Neuronal stem cell (in vitro differentiated cells): ENCODE measurements around the gene SIL1.
"Not testable (repeated sequence)": the region's sequence is repeated elsewhere in the genome, so short reads cannot be mapped to it uniquely, and the experiment has no call there.

Experiments
- DNase-seq: peaks from one replicate; pipeline ENCODE4 v3.0.0-alpha.2; 2013; ENCODE audit warnings: low spot score
- H2AFZ ChIP-seq: one replicate; pipeline ENCODE4 v1.6.1; 2013; ENCODE audit warnings: mild to moderate bottlenecking, low read length, inconsistent platforms
- H2AK5ac ChIP-seq: 2 replicates; pipeline ENCODE4 v1.6.1; 2013; ENCODE audit warnings: low read depth, mild to moderate bottlenecking, inconsistent platforms, low read length, moderate library complexity, mixed read lengths
- H2BK120ac ChIP-seq: 2 replicates; pipeline ENCODE4 v1.6.1; 2013; ENCODE audit warnings: low read depth, mild to moderate bottlenecking, inconsistent platforms, low read length, moderate library complexity, mixed read lengths
- H2BK12ac ChIP-seq: one replicate; pipeline ENCODE4 v1.6.1; 2013; ENCODE audit warnings: low read length, inconsistent platforms
- H2BK15ac ChIP-seq: 2 replicates; pipeline ENCODE4 v1.6.1; 2013; ENCODE audit warnings: mild to moderate bottlenecking, low read length, inconsistent platforms, mixed read lengths
- H2BK5ac ChIP-seq: one replicate; pipeline ENCODE4 v1.6.1; 2013; ENCODE audit warnings: inconsistent platforms, mild to moderate bottlenecking, low read length, moderate library complexity
- H3K14ac ChIP-seq: one replicate; pipeline ENCODE4 v1.6.1; 2013; ENCODE audit warnings: low read length, inconsistent platforms
- H3K18ac ChIP-seq: 2 replicates; pipeline ENCODE4 v1.6.1; 2013; ENCODE audit warnings: low read length, inconsistent platforms
- H3K23ac ChIP-seq: 2 replicates; pipeline ENCODE4 v1.6.1; 2013; ENCODE audit warnings: low read depth, mild to moderate bottlenecking, mixed read lengths, low read length, inconsistent platforms; ENCODE audit not compliant: poor library complexity
- H3K27ac ChIP-seq: replicated peaks from 3 replicates; pipeline ENCODE4 v1.5.1; 2013; ENCODE audit warnings: low read length, inconsistent platforms
- H3K27me3 ChIP-seq, 3 experiments: 2 replicates each; pipeline ENCODE4 v1.6.1; 2013; ENCODE audit warnings: low read length in 3 of 3, mild to moderate bottlenecking in 2 of 3, inconsistent platforms in 1 of 3, low read depth in 1 of 3, mixed read lengths in 1 of 3, moderate library complexity in 1 of 3; ENCODE audit not compliant: control insufficient read depth in 3 of 3, insufficient read depth in 3 of 3
- H3K36me3 ChIP-seq, 2 donors: replicated peaks in 1 of 2; 2 replicates each; pipeline ENCODE4 v1.6.1; 2013; ENCODE audit warnings: low read length in 2 of 2; ENCODE audit not compliant: control insufficient read depth in 2 of 2, insufficient read depth in 2 of 2
- H3K4ac ChIP-seq: 2 replicates; pipeline ENCODE4 v1.6.1; 2013; ENCODE audit warnings: inconsistent platforms, mild to moderate bottlenecking, low read length, moderate library complexity
- H3K4me1 ChIP-seq, 2 donors: 1 replicate in 1 of 2; 2 replicates in 1 of 2; pipeline ENCODE4 v1.6.1; 2013; ENCODE audit warnings: low read length in 2 of 2, low read depth in 1 of 2; ENCODE audit not compliant: control insufficient read depth in 2 of 2, insufficient read depth in 1 of 2
- H3K4me2 ChIP-seq: one replicate; pipeline ENCODE4 v1.6.1; 2013; ENCODE audit warnings: mild to moderate bottlenecking, low read length, inconsistent platforms; ENCODE audit not compliant: insufficient read depth, poor library complexity, severe bottlenecking
- H3K4me3 ChIP-seq, 2 donors: 2 replicates each; pipeline ENCODE4 v1.5.1; 2013; ENCODE audit warnings: low read length in 2 of 2, mild to moderate bottlenecking in 2 of 2, inconsistent platforms in 1 of 2, moderate library complexity in 1 of 2
- H3K79me1 ChIP-seq: one replicate; pipeline ENCODE4 v1.6.1; 2013; ENCODE audit warnings: low read depth, mild to moderate bottlenecking, inconsistent platforms, low read length, moderate library complexity
- H3K9ac ChIP-seq: one replicate; pipeline ENCODE4 v1.6.1; 2013; ENCODE audit warnings: mild to moderate bottlenecking, low read depth, low read length, inconsistent platforms; ENCODE audit not compliant: poor library complexity
- H3K9me3 ChIP-seq, 2 donors: replicated peaks in 1 of 2; 2 replicates each; pipeline versions ENCODE3 to v1.6.1; 2013; ENCODE audit warnings: low read length in 2 of 2, mild to moderate bottlenecking in 2 of 2, inconsistent platforms in 1 of 2, low read depth in 1 of 2, mixed read lengths in 1 of 2, moderate library complexity in 1 of 2; ENCODE audit not compliant: control insufficient read depth in 2 of 2, insufficient read depth in 1 of 2
- H4K8ac ChIP-seq: one replicate; pipeline ENCODE4 v1.6.1; 2013; ENCODE audit warnings: low read depth, mild to moderate bottlenecking, inconsistent platforms, low read length, moderate library complexity
- H4K91ac ChIP-seq: one replicate; pipeline ENCODE4 v1.6.1; 2013; ENCODE audit warnings: low read length, low read depth, mild to moderate bottlenecking, inconsistent platforms; ENCODE audit not compliant: poor library complexity
- WGBS, 2 donors: extraction: QIAGEN DNeasy Blood & Tissue Kit; methylation state at CpG; one replicate each; pipeline ENCODE4 v1.1.7; 2013; ENCODE audit warnings: missing lambda C conversion rate in 2 of 2, mixed read lengths in 1 of 2; ENCODE audit not compliant: insufficient read length in 2 of 2, insufficient replicate concordance in 1 of 2; ENCODE audit errors: extremely low coverage in 2 of 2; 5-methylcytosine and 5-hydroxymethylcytosine counted together

The SIL1 gene

GRCh38 chr5:139164897-139165296 is 33.3 kb downstream of the SIL1 start:
- not testable (repeated sequence) for H3K4me2 ChIP-seq, H2AFZ ChIP-seq, H3K9ac ChIP-seq, H3K27me3 ChIP-seq, H4K8ac ChIP-seq, H3K9me3 ChIP-seq, H3K4ac ChIP-seq, H3K14ac ChIP-seq, H3K23ac ChIP-seq, H2BK5ac ChIP-seq, H4K91ac ChIP-seq, H3K27ac ChIP-seq, H3K4me3 ChIP-seq, DNase-seq, H3K4me1 ChIP-seq, H3K18ac ChIP-seq, H2BK15ac ChIP-seq, H2BK120ac ChIP-seq, H2BK12ac ChIP-seq, H3K79me1 ChIP-seq, H3K36me3 ChIP-seq, H2AK5ac ChIP-seq
- WGBS, 2 donors: no CpG with 5 or more reads among the region's 3 CpGs

- Histone ChIP-seq H3K27ac (no peak overlapping the region), H4K8ac (no peak overlapping the region), H3K9ac (no peak overlapping the region), H3K23ac (no peak overlapping the region), H4K91ac (no peak overlapping the region), H2BK15ac (no peak overlapping the region), H2BK12ac (no peak overlapping the region), H3K4ac (no peak overlapping the region), H3K27me3 (no peaks in the 10 kb centered on the region), H3K4me2 (no peak overlapping the region), H3K18ac (no peak overlapping the region), H3K4me3 (no peak overlapping the region), H2BK120ac (no peak overlapping the region), H2BK5ac (no peak overlapping the region), H3K79me1 (no peaks in the 10 kb centered on the region), H2AK5ac (no peak overlapping the region), H2AFZ (no peak overlapping the region), H3K14ac (no peak overlapping the region), H3K9me3 (no peaks in the 10 kb centered on the region), H3K36me3 (no peaks in the 10 kb centered on the region), H3K4me1 (peaks cover 1 to 14% of the 10 kb centered on the region in 2 donors)
- no CpG with 5 or more reads among the region's 3 CpGs for WGBS, 2 donors
- no peak for DNase-seq
Observed at GRCh38 chr5:139164020-139164419, 34.1 kb downstream of the SIL1 start.

- Histone ChIP-seq H3K9me3 (no peaks in the 10 kb centered on the region), H2AK5ac (no peak overlapping the region), H3K9ac (no peak overlapping the region), H3K27ac (no peak overlapping the region), H2BK12ac (no peak overlapping the region), H3K79me1 (no peaks in the 10 kb centered on the region), H3K4me2 (no peak overlapping the region), H2BK120ac (no peak overlapping the region), H2AFZ (no peak overlapping the region), H3K4me3 (no peak overlapping the region), H2BK5ac (no peak overlapping the region), H3K23ac (no peak overlapping the region), H3K4me1 (peaks cover 0 to 15% of the 10 kb centered on the region in 2 donors), H3K27me3 (no peaks in the 10 kb centered on the region), H3K18ac (no peak overlapping the region), H3K36me3 (no peaks in the 10 kb centered on the region), H4K91ac (no peak overlapping the region), H3K14ac (no peak overlapping the region), H3K4ac (no peak overlapping the region), H2BK15ac (no peak overlapping the region), H4K8ac (no peak overlapping the region)
- no peak for DNase-seq
- no CpG with 5 or more reads among the region's 4 CpGs for WGBS, 2 donors
Observed at GRCh38 chr5:139162448-139162847, 35.7 kb downstream of the SIL1 start.

- H3K14ac ChIP-seq: no peak overlapping the region
- no peak overlapping the region for H2BK120ac ChIP-seq
- H2AK5ac ChIP-seq: no peak overlapping the region
- H2AFZ ChIP-seq: no peak overlapping the region
- H3K4ac ChIP-seq: no peak overlapping the region
- no peak overlapping the region for H3K4me2 ChIP-seq
- DNase-seq: no peak
- no peaks in the 10 kb centered on the region for H3K36me3 ChIP-seq
- no peaks in the 10 kb centered on the region for H3K79me1 ChIP-seq
- no peak overlapping the region for H2BK12ac ChIP-seq
- H4K91ac ChIP-seq: no peak overlapping the region
- no peak overlapping the region for H3K27ac ChIP-seq
- no peak overlapping the region for H2BK5ac ChIP-seq
- H3K23ac ChIP-seq: no peak overlapping the region
- peaks cover 0 to 15% of the 10 kb centered on the region in 2 donors for H3K4me1 ChIP-seq
- H4K8ac ChIP-seq: no peak overlapping the region
- peaks cover 0 to 4% of the 10 kb centered on the region in 2 donors for H3K9me3 ChIP-seq
- H2BK15ac ChIP-seq: no peak overlapping the region
- no peak overlapping the region for H3K18ac ChIP-seq
- H3K4me3 ChIP-seq: no peak overlapping the region
- H3K9ac ChIP-seq: no peak overlapping the region
- no peaks in the 10 kb centered on the region for H3K27me3 ChIP-seq
- WGBS, 2 donors: no CpG with 5 or more reads among the region's 1 CpG
Observed at GRCh38 chr5:139158791-139159190, 39.4 kb downstream of the SIL1 start.
